ENCODE data around the gene ADK. TPM values are rescaled to one million over a fixed set of nuclear protein-coding genes. Genes with fewer than 3 reads are reported as not detected.

The ADK gene
- total RNA-seq, 1 experiment from 2014 or later: 26.8 TPM

GRCh38 chr10:74206746-74207145, 55.7 kb downstream of the ADK start:
- no peak overlapping the region for H3K4me3 Mint-ChIP-seq
- Histone ChIP-seq H4K91ac (ENCODE audit: insufficient read length, low read depth, low read length) (no peak overlapping the region), H4K20me1 (ENCODE audit: control insufficient read depth, insufficient read depth, insufficient read length) (no peaks in the 10 kb centered on the region), H3K4me1 (ENCODE audit: insufficient read depth, low read length) (no peaks in the 10 kb centered on the region), H2AK5ac (ENCODE audit: insufficient read length, low read length) (no peak overlapping the region), H3K79me2 (ENCODE audit: insufficient read depth, low read length) (no peaks in the 10 kb centered on the region; the same call in 1 of the 2 replicates), H4K5ac (ENCODE audit: insufficient read length, low read depth, low read length) (no peak overlapping the region), H3K79me1 (ENCODE audit: insufficient read depth, low read depth, low read length, poor library complexity, severe bottlenecking) (no peaks in the 10 kb centered on the region), H2AFZ (ENCODE audit: low read length) (no peak overlapping the region), H3K4ac (ENCODE audit: low read depth, low read length) (no peak overlapping the region), H2BK15ac (ENCODE audit: low read depth, low read length) (no peak overlapping the region), H3K23ac (ENCODE audit: insufficient read length, low read depth, low read length) (no peak overlapping the region), H3K27me3 (ENCODE audit: insufficient read depth, low read length) (no peaks in the 10 kb centered on the region), H3K56ac (ENCODE audit: insufficient read length, low read depth, low read length) (no peak overlapping the region), H2BK12ac (ENCODE audit: insufficient read length, low read depth, low read length) (no peak overlapping the region), H2BK20ac (ENCODE audit: low read depth, low read length, poor library complexity, severe bottlenecking) (no peak overlapping the region), H3K9ac (ENCODE audit: extremely low read depth, insufficient read length, low read length) (no peak overlapping the region), H3T11ph (ENCODE audit: low read length) (no peak overlapping the region), H3K14ac (ENCODE audit: insufficient read depth, low read length) (no peak overlapping the region), H2BK5ac (ENCODE audit: insufficient read length, low read length) (no peak overlapping the region), H3K4me2 (ENCODE audit: insufficient read depth, insufficient read length, low read length) (no peak overlapping the region), H3K27ac (ENCODE audit: insufficient read length, low read depth, low read length) (no peak overlapping the region), H2BK120ac (ENCODE audit: low read depth, low read length, poor library complexity, severe bottlenecking) (no peak overlapping the region), H4K8ac (replicated peaks; ENCODE audit: insufficient read length, low read depth, low read length) (no peak overlapping the region), H3K23me2 (ENCODE audit: insufficient read length, low read depth, low read length, poor library complexity, severe bottlenecking) (no peaks in the 10 kb centered on the region), H3K9me3 (ENCODE audit: control insufficient read depth, low read depth, low read length) (no peaks in the 10 kb centered on the region), H3K18ac (ENCODE audit: insufficient read length, low read depth, low read length) (no peak overlapping the region)
- DNase-seq: no peak
- H3K9me3 Mint-ChIP-seq: no peaks in the 10 kb centered on the region
- WGBS (ENCODE audit: extremely low coverage, insufficient read length, low lambda C conversion rate): no CpG with 5 or more reads among the region's 6 CpGs
- H3K36me3 Mint-ChIP-seq (ENCODE audit: insufficient read depth in 1 of 3, low read depth in 3 of 3): peaks cover 4 to 10% (median 8%) of the 10 kb centered on the region in 3 experiments; a peak in 5 of 7 replicates
- TF ChIP-seq CTCF (conservative IDR thresholded peaks at IDR 0.05): no peak
- H3K27ac Mint-ChIP-seq: no peak overlapping the region; a peak in 1 of 7 replicates
- peaks cover 8 to 9% of the 10 kb centered on the region in 2 experiments; a peak in 1 of 4 replicates for H3K4me1 Mint-ChIP-seq
- no peaks in the 10 kb centered on the region for H3K27me3 Mint-ChIP-seq (ENCODE audit: low read depth)
